Cerebellar cortex (tissue), 1 donor: ENCODE results near the gene ANO1.

Source experiments
- DNase-seq: peaks from one replicate; pipeline ENCODE4 v3.0.0-alpha.2; 2015; ENCODE audit warnings: low spot score

Gene ANO1

GRCh38 chr11:70139785-70140410 is 61.8 kb downstream of the ANO1 start:
- no peak for DNase-seq

GRCh38 chr11:70140711-70141485 is 62.8 kb downstream of the ANO1 start:
- no peak for DNase-seq

- DNase-seq, result no peak
These were observed 63.5 kb downstream of the ANO1 start for GRCh38 chr11:70141486-70142220.

GRCh38 chr11:70142221-70142875 is 64.2 kb downstream of the ANO1 start:
- no peak for DNase-seq

- DNase-seq, result no peak
These were observed 66.1 kb downstream of the ANO1 start for GRCh38 chr11:70144262-70144661.

- no peak for DNase-seq
These were observed 67.0 kb downstream of the ANO1 start for GRCh38 chr11:70145071-70145470.

- no peak for DNase-seq
These were observed 67.7 kb downstream of the ANO1 start for GRCh38 chr11:70145841-70146240.

- DNase-seq, result no peak
These were observed 68.2 kb downstream of the ANO1 start for GRCh38 chr11:70146299-70146698.

GRCh38 chr11:70146895-70147520 is 68.9 kb downstream of the ANO1 start:
- no peak for DNase-seq

- DNase-seq, result no peak
These were observed 69.6 kb downstream of the ANO1 start for GRCh38 chr11:70147668-70148067.

- DNase-seq, result no peak
These were observed 73.6 kb downstream of the ANO1 start for GRCh38 chr11:70151671-70152070.

GRCh38 chr11:70153133-70153727 is 75.1 kb downstream of the ANO1 start:
- no peak for DNase-seq

GRCh38 chr11:70155386-70155785 is 77.3 kb downstream of the ANO1 start:
- DNase-seq, result no peak

- DNase-seq, result no peak
These were observed 78.3 kb downstream of the ANO1 start for GRCh38 chr11:70156291-70157037.

- DNase-seq, result no peak
These were observed 80.1 kb downstream of the ANO1 start for GRCh38 chr11:70158201-70158600.

GRCh38 chr11:70158757-70159389 is 80.8 kb downstream of the ANO1 start:
- no peak for DNase-seq

GRCh38 chr11:70159627-70160570 is 81.8 kb downstream of the ANO1 start:
- DNase-seq, result no peak

- DNase-seq, result no peak
These were observed 83.0 kb downstream of the ANO1 start for GRCh38 chr11:70161043-70161625.

- no peak for DNase-seq
These were observed 86.6 kb downstream of the ANO1 start for GRCh38 chr11:70164705-70165104.
